Ramos (cell line): ENCODE measurements around the gene PMS1.

ENCODE experiments used
- in situ Hi-C: fragments of 300-500 bp; cut with MboI; formaldehyde crosslinking; loops from one replicate; pipeline ENCODE4 v1.14.3; 2022; ENCODE audit warnings: low sequenced_read_pairs; ENCODE audit not compliant: unreplicated experiment

Gene PMS1

GRCh38 chr2:189783927-189784867, at the start of gene PMS1, which contains the start of gene ORMDL1:
Gene PMS1, plus strand, starts transcription at chr2:189784450. Its CDS starts 7,360 bp downstream, at chr2:189791810.
Gene ORMDL1, minus strand, starts transcription at chr2:189784339. Its CDS starts 1,744 bp downstream, at chr2:189782595.
- in situ Hi-C loops = no loop called here

- in situ Hi-C loops = loop anchor here (25.0 kb wide), 1 partner anchor 311 kb away; the partner anchor contains the start of gene MSTN
Measured at GRCh38 chr2:189751080-189751658, 33.1 kb upstream of the PMS1 start.

- in situ Hi-C loops = loop anchor here (25.0 kb wide), 1 partner anchor 306 kb away; the partner anchor contains the start of gene MSTN
Measured at GRCh38 chr2:189756311-189756952, 27.8 kb upstream of the PMS1 start.

GRCh38 chr2:189760154-189760553, 24.1 kb upstream of the PMS1 start:
- in situ Hi-C loops = loop anchor here (25.0 kb wide), 1 partner anchor 302 kb away; the partner anchor contains the start of gene MSTN

- in situ Hi-C loops = loop anchor here (25.0 kb wide), 1 partner anchor 300 kb away; the partner anchor contains the start of gene MSTN
Measured at GRCh38 chr2:189762229-189762550, 22.1 kb upstream of the PMS1 start.

- in situ Hi-C loops = loop anchor here (25.0 kb wide), 1 partner anchor 300 kb away; the partner anchor contains the start of gene MSTN
Measured at GRCh38 chr2:189762551-189763298, 21.5 kb upstream of the PMS1 start, which contains the start of gene OSGEPL1. Gene OSGEPL1, minus strand, starts transcription at chr2:189762792. Its CDS starts 1,152 bp downstream, at chr2:189761640.

GRCh38 chr2:189763908-189764661, 20.2 kb upstream of the PMS1 start:
- in situ Hi-C loops = loop anchor here (25.0 kb wide), 1 partner anchor 298 kb away; the partner anchor contains the start of gene MSTN

- in situ Hi-C loops = loop anchor here (25.0 kb wide), 1 partner anchor 292 kb away; the partner anchor contains the start of gene MSTN
Measured at GRCh38 chr2:189770590-189771322, 13.5 kb upstream of the PMS1 start.

GRCh38 chr2:189772212-189772611, 12.0 kb upstream of the PMS1 start:
- in situ Hi-C loops = loop anchor here (25.0 kb wide), 1 partner anchor 290 kb away; the partner anchor contains the start of gene MSTN

GRCh38 chr2:189782221-189782671, 2.0 kb upstream of the PMS1 start:
- in situ Hi-C loops = no loop called here

GRCh38 chr2:189783451-189783926, 761 bp upstream of the PMS1 start:
- in situ Hi-C loops = no loop called here

- in situ Hi-C loops = no loop called here
Measured at GRCh38 chr2:189791338-189792042, 7.2 kb downstream of the PMS1 start.

GRCh38 chr2:189794310-189794709, 10.1 kb downstream of the PMS1 start:
- in situ Hi-C loops = no loop called here

- in situ Hi-C loops = no loop called here
Measured at GRCh38 chr2:189797902-189798301, 13.7 kb downstream of the PMS1 start.

GRCh38 chr2:189798312-189799029, 14.2 kb downstream of the PMS1 start:
- in situ Hi-C loops = no loop called here

GRCh38 chr2:189799030-189799331, 14.7 kb downstream of the PMS1 start:
- in situ Hi-C loops = no loop called here

GRCh38 chr2:189799531-189799930, 15.3 kb downstream of the PMS1 start:
- in situ Hi-C loops = no loop called here
